Iris pigment epithelial cell (primary cell): Measurements from ENCODE around the gene KRTAP10-7.
"Not testable (repeated sequence)": the region's sequence is repeated elsewhere in the genome, so short reads cannot be mapped to it uniquely, and the experiment has no call there.

ENCODE experiments used
- DNase-seq: peaks from one replicate; pipeline ENCODE4 v3.0.0-alpha.2; 2011; ENCODE audit warnings: low read depth

The KRTAP10-7 gene, protein sequence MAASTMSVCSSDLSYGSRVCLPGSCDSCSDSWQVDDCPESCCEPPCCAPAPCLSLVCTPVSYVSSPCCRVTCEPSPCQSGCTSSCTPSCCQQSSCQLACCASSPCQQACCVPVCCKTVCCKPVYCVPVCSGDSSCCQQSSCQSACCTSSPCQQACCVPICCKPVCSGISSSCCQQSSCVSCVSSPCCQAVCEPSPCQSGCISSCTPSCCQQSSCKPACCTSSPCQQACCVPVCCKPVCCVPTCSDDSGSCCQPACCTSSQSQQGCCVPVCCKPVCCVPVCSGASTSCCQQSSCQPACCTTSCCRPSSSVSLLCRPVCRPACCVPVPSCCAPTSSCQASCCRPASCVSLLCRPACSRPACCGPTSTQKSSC

DNA sequence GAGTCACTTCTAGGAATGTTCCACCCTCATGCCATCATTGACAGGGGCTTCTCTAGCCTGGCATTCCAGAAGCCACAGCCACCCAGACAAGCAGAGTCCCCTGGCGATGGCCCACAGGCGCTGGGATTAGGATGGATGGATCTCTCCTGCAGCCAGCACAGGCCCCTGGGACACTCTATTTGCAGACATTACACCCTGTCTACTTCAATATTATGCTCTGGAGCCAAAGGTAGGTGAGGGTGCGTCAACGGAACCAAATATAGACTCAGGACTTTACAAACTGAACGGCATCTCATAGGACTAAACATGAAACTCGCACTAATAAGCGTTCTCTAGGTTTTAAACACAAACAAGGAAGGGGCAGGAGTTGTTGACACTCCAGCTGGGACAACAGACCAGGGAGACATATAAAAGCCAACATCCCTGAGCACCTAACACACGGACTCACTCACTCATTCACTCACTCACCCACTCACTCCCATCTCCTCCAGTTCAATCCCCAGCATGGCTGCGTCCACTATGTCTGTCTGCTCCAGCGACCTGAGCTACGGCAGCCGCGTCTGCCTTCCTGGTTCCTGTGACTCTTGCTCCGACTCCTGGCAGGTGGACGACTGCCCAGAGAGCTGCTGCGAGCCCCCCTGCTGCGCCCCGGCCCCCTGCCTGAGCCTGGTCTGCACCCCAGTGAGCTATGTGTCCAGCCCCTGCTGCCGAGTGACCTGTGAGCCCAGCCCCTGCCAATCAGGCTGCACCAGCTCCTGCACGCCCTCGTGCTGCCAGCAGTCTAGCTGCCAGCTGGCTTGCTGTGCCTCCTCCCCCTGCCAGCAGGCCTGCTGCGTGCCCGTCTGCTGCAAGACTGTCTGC, at the start of gene KRTAP10-7:
KRTAP10-7 (plus strand) TSS at position 480 of the 861 bp plus-strand sequence; CDS start at position 505, 25 bp downstream.
- not testable (repeated sequence) for DNase-seq

DNA sequence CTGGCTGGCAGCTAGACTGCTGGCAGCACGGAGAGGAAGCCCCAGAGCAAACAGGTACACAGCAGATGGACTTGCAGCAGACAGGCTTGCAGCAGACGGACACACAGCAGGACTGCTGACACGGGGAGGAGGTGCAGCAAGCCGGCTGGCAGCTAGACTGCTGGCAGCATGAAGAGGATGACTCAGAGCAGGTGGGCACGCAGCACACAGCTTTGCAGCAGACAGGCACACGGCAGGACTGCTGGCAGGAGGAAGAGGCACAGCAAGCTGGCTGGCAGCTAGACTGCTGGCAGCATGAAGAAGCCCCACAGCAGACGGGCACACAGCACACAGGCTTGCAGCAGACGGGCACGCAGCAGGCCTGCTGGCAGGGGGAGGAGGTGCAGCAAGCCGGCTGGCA, 49.6 kb upstream of the KRTAP10-7 start:
- DNase-seq, result no peak

DNA sequence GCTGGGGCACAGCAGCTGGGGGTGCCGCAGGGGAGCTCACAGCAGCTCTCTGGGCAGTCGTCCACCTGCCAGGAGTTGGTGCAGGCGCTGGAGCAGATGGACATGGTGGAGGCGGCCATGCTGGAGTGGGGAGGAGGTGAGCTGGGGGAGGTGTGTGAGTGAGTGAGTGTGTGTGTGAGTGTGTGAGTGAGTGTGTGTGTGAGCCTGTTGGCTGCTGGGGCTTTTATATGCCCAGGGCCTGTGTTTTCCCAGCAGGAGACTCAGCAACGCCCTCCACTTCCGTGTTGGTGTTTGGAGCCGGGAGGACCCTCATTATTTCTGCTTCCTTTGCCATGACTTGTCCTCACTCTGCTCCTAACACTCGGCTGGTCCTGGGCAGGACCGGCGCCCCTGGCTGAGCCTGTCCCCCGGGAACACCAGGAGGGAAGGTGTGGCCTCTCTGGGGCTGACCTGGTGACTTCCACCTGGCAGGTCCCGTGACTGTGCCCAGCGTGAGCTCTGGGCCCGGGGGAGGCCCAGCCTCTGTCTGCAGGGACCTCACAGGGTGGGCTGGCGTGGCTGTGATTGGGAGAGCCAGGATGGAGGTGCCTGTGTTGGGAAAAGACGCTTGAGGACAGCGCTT, 48.9 kb upstream of the KRTAP10-7 start, which contains the start of gene KRTAP10-2:
KRTAP10-2 (minus strand) TSS at position 166 of the 622 bp plus-strand sequence; CDS start at position 119, 47 bp downstream.
- no peak for DNase-seq

DNA sequence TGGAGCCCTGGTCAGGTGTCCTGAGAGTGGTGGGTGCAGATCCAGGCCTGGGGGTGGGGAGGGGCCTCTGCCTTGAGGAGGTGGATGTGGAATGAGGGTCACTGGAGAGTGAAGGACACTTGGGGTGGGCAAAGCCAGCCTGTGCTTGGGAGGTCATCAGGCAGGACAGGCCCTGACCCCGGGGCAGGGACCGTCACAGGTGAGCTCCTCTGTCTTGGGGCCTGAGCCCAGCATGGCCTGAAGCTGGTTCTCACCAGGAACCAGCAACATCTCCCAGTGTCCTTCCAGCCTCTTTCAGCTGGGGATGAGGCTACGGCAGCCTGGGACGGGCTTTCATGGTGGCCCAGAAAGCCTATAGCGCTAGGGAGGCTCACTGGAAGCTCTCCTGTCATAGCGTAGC, 48.3 kb upstream of the KRTAP10-7 start:
- no peak for DNase-seq

DNA sequence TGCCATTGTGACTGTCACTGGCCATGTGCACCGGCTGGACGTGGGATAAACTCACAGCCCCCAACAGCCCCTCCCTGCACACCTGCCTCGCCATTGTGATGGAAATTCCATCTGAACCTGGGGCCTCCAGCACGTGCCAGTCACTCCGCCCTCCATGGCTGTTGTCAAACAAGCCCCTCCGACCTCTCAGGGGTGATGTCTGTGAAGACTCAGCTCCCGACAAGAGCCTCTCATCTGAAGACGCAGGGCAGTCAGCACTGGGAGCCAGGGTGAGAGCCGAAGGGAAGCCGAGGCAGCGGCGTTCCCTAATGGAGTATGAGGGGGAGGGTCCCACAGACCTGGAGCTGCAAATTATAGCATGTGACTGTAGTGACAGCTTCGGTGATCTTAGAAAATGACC, 47.7 kb upstream of the KRTAP10-7 start:
- no peak for DNase-seq

DNA sequence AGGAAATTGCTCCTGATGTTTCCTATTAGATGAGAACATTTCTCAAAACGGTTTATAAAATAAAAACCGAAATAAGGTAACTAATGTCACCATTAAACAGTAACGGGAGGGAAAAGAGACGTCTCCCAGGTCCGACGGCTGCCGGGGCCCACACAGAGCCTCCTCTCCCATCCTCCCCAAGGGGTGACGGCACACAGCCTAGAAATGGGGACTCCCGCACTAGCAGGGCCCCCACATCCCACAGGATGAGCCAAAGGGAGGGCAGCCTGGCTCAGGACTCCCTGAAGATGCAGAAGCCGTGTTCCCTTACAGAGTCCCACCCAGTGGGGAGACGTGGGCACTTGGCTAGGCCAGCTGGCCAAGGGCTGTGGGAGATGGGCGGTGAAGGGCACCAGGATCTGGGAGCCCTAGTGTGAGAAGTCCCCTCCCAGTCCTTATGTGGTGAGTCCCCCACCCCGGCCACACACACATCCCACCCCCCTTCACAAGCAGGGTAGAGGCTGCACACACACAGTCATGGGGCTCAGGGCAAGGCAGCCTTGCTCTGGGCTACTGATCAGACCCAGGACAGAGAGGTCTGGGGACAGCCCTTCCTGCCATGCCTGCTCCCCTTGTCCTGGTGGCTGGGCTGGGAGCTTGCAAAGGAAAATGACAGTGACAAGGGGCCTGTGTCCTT, 45.1 kb upstream of the KRTAP10-7 start:
- DNase-seq, result no peak

DNA sequence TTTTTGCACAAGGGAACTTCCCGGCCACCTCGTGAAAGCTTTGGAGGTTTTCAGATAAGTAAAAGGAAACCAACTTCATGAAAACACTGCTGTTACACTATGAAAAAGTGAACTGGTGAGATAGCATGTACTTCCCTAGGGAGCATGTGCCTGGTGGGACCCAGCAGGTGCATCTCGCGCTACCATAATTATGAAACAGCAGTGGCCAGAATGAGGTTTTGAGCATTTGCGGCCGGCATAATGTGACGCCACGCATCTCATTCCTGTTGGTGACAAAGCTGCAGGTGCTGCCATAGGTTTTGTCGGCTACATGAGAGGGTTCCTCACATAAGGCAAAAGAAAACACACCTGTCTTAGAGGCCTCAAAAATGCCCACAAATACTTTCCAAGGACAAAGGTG, 43.5 kb upstream of the KRTAP10-7 start:
- DNase-seq, result no peak

DNA sequence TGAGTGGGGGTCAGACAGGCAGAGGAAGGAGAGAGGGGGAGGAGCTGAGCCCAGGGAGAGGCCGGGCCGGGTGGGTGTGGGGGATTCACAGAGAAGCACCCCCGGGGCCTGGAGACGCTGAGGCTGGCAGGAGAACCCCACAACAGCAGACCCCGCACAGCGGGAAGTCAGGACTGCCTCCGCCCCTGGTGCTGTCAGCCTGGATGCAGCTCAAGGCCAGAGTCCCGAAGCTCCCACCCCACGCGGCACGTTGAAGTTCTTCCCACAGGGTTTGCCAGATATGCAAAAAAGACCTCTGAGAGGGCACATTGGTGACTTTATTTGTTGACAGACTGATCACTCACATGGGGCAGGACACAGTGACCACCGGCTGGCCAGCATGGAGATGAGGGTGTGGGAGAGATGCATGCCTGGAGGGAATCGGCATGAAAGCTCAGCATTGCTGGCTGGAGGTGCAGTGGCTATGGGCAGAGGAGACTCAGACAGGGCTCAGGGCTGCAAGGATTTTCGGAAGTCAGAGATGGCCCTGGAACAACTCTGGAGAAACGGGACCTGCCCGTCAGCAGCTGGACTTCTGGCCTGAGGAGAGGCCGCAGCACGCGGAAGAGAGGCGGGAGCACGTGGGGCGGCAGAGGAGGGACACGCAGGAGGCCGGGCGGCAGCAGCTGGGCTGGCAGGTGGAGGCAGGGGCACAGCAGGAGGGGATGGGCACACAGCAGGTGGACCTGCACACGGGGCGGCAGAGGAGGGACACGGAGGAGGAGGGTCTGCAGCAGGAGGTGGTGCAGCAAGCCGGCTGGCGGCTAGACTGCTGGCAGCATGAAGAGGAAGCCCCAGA, 42.7 kb upstream of the KRTAP10-7 start:
- DNase-seq, result no peak

DNA sequence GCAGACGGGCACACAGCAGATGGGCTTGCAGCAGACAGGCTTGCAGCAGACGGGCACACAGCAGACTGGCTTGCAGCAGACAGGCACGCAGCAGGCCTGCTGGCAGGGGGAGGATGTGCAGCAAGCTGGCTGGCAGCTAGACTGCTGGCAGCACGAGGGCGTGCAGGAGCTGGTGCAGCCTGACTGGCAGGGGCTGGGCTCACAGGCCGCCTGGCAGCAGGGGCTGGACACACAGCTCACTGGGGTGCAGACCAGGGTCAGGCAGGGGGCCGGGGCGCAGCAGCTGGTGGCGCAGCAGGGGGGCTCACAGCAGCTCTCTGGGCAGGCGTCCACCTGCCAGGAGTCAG, 42.1 kb upstream of the KRTAP10-7 start:
- DNase-seq, result not testable (repeated sequence)

DNA sequence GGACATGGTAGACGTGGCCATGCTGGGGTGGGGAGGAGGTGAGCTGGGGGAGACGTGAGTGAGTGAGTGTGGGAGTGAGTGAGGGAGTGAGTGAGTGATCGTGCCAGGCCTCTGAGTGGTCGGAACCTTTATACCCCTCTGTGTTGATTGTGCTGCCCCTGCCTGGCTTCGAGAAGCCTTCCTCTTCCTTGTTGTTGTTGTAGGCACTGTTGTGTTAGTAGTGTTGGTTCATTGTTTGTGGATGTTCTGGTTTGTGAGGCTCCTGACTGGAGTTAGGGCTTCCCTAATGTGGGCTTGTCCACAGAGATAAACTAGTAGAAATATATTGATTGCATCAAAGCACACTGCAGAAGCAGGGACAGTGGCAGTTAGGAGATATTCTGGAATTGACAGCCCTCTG, 41.7 kb upstream of the KRTAP10-7 start, which contains the start of gene KRTAP10-3:
KRTAP10-3 (minus strand) TSS at position 101 of the 400 bp plus-strand sequence; CDS start at position 21, 80 bp downstream.
- DNase-seq, result no peak

DNA sequence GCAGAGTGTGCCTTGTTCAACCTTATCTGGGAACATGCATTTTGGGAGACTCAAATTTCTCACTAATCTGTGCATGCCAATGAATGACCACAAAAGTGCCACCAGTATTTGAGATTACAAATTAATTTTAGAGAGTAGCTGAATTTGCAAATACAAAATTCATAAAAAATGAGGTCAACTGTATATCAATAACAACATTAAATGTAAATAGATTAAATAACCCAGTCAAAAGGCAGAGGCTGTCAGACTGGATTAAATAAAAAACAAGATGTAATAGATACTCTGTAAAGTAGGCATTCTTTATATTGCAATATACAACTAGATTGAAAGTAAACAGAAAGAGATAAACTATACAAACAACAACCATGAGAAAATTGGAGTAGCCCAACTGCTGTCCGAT, 36.3 kb upstream of the KRTAP10-7 start:
- no peak for DNase-seq

DNA sequence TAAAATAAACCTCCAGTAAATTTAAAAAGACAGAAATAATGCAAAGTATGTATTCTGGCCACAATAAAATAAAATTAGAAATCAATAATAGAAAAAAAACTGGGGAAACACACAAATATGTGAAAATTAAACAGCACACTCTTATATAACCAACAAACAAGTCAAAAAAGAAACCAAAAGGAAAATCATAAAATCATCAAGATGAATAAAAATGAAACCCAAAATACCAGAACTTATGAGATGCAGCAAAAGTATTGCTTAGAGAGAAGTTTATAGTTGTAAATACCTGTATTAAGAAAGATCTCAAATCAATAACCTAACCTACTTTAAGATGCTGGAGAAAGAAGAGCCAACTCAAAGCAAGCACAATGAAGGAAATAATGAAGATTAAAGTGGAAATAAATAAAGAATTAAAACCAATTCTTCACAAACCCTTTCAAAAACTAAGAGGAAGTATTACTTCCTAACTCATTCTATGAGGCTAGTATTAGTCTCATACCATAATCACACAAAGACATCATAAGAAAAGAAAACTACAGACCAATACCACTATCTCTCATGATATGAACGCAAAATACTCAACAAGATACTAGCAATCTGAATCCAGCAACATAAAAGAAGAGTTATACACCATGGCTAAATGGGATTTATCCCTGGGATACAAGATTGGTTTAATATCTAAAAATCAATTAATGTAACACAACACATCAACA, 35.4 kb upstream of the KRTAP10-7 start:
- DNase-seq, result no peak

DNA sequence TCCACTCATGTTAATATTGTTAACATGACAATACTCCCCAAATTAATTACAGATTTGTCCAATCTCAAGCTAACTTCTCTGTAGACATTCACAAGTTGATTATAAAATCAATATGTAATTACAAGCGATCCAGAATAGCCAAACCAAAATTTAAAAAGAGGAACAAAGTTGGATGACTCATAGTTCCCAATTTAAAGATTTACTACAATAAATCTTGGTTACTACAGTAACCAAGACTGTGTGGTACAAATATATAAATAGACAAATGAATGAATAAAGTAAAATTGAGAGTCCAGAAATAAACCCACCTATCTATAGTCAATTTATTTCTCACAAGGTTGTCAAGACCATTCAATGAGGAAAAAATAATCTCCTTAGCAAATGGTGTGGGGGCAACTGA, 34.0 kb upstream of the KRTAP10-7 start:
- DNase-seq, result no peak

DNA sequence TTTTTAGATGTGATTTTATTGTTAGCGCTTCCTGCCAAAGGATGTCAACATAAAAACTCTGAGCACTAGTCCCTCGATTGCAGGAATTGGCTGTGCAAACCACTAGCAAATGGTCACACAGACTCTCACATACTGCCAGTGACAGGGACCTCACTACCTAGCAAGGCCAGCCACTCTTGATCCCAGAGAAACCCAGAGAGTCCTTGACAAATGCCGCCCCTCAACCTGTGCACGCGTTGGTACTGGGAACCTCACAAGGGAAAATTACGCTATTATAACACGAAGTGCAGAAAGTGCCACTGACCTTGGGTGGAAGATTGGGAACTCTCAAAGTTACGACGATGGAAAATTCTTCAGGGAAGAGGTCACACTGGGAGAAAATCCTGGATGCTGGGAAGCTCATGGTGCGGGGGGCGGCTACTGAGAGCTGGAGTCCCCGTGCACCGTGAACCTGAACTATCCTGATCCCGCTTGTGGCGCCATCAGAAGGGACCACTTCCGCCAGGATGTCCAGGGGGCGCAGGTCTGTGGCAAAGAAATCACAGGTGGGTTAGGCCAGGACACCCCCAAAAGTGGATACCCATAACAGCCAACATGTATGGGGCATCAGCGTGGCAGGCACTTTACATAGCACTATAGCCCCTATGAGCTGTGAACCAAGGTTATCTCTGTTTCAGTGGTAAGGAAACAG, 32.8 kb upstream of the KRTAP10-7 start:
- no peak for DNase-seq

DNA sequence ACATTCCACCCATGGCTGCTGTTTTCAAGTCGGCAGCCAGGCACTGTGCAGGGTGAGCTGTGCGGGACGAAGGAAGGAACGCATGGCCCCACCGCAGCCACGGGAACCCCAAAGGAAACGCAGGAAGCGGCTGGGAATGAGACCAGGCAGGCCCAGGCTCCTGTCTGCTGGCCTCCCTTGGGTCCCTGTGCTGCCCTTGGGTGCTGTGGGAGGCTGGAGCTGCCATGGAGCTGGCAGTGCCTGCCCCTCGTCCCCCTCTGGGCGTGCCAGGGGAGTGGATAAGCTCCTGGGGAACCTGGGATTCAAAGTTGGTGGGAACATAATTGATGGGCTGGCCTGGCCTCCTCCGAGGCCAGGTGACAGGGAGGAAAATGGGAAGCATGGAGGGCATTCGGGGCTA, 32.1 kb upstream of the KRTAP10-7 start:
- no peak for DNase-seq

DNA sequence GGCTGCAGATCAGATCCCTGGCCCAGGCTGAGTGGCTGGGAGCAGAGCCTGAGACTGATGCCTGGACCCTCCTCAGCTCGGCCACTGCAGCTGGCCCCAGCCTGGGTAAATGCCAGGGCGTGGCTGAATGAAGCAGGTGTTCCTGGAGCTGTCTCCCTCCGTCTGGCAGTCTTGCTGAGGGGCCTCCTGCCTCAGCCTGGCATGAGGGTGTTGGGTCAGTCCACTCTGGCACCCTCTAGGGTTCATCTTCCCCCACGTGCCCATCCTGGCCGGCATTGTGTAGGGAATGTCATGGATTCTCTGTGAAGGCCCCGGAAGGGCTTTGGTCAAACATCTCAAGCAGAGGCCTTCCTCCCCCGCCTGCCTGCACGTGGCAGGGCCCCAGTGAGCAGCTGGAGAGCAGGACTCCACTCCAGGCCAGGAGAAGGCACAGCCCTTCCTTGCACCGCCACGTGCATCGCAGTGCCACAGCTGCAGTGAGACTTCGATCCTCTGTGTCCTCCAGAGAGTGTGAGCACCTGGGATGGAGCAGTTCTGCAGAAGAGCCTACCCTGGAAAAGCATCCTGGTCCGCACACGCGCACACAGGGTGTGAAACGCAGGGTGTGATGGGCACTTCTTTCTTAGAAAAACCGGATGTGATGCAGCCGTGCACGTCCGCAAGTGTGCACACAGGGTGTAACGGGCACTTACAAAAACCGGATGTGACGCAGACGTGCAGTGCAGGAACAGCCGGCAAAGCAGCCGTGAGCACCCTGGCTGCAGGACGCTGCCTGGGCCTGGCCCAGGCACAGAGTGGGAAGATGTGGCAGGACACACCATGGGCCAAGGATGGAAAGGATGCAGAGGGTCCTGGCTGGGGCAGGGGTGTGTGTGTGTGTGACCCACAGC, 31.5 kb upstream of the KRTAP10-7 start:
- no peak for DNase-seq

DNA sequence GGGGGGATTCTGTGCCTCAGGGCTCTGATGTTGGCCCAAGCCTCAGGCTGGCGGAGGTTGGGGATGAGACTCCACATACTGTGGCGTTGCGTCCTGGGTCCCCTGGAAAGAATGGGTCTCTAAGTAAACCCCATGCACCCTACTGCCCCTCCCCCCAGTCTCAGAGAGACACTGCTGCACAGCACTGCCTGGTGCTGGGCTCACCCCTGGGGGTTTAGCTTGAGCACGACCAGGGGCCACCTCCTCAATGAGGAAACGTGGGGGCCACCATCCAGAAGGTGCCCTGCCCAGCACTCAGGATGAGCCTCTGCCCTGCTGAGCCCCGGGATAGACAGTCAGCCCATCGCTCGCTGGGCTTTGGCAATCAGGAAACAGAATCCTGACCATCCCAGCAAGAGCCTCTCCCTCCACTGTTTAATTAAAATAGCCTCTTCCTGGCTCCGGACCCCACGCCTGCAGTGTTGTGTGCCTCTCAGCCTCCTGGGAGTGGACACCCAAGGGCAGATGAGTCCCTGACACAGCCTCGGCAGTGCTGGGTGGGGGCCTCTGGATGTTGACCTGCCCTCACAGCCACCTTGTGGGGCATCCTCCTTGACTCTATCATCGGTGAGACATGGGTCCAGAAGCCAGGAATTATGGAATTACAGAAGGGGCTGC, 30.4 kb upstream of the KRTAP10-7 start:
- DNase-seq, result no peak

DNA sequence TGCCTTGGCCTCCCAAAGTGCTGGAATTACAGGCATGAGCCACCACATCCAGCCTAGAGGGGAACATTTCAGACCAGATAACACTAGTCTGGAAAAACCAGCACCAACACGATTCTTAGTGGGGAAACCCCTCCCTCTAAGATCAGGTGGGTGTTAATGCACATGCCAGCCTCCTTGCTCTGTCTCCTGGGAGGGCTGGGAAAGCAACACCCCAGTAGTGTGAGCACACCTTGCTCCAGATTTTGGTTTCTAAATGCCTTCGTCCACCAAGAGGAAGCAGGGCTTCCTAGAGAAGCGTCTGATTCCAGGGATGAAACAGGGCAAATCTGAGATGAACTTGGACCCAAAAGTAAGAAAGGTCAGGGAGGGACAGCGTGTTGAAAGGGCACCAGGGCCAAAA, 29.1 kb upstream of the KRTAP10-7 start:
- no peak for DNase-seq
